Astrocyte (in vitro differentiated cells and primary cell): ENCODE results near the gene CEP131. TPM values are rescaled to one million over a fixed set of nuclear protein-coding genes. Genes with fewer than 3 reads are reported as not detected.

Experiments
- DNase-seq: peaks from one replicate; pipeline ENCODE4 v3.0.0-alpha.2; 2010; ENCODE audit warnings: low read depth
- FAIRE-seq: peaks from 2 replicates; lab custom pipeline; 2011; peaks lifted over from hg19 to GRCh38; lab: Jason Lieb, UNC
- H2AFZ ChIP-seq: 2 replicates; pipeline ENCODE4 v1.6.0; 2012; ENCODE audit warnings: low read depth, low read length, inconsistent platforms
- H3K27ac ChIP-seq: 2 replicates; pipeline ENCODE4 v1.5.1; 2011; ENCODE audit warnings: low read depth, low read length, inconsistent platforms
- H3K27me3 ChIP-seq: 2 replicates; pipeline ENCODE4 v1.6.0; 2011; ENCODE audit warnings: low read length, inconsistent platforms; ENCODE audit not compliant: insufficient read depth
- H3K36me3 ChIP-seq: 2 replicates; pipeline ENCODE4 v1.5.1; 2011; ENCODE audit warnings: low read length, inconsistent platforms; ENCODE audit not compliant: insufficient read depth
- H3K4me1 ChIP-seq: 2 replicates; pipeline ENCODE4 v1.5.1; 2011; ENCODE audit warnings: low read length, inconsistent platforms; ENCODE audit not compliant: insufficient read depth
- H3K4me2 ChIP-seq: 2 replicates; pipeline ENCODE4 v1.6.0; 2012; ENCODE audit warnings: low read length, inconsistent platforms
- H3K4me3 ChIP-seq: 2 replicates; pipeline ENCODE4 v1.5.1; 2011; ENCODE audit warnings: low read depth, mild to moderate bottlenecking, low read length, inconsistent platforms; ENCODE audit not compliant: insufficient read depth
- H3K79me2 ChIP-seq: 2 replicates; pipeline ENCODE4 v1.6.0; 2012; ENCODE audit warnings: mild to moderate bottlenecking, low read length, inconsistent platforms; ENCODE audit not compliant: insufficient read depth
- H3K9ac ChIP-seq: 2 replicates; pipeline ENCODE4 v1.6.0; 2012; ENCODE audit warnings: mild to moderate bottlenecking, low read length, inconsistent platforms
- H3K9me3 ChIP-seq: 2 replicates; pipeline ENCODE4 v1.5.1; 2012; ENCODE audit warnings: low read depth, mild to moderate bottlenecking, low read length, inconsistent platforms; ENCODE audit not compliant: insufficient read depth
- H4K20me1 ChIP-seq: 2 replicates; pipeline ENCODE4 v1.6.0; 2012; ENCODE audit warnings: low read length, inconsistent platforms; ENCODE audit not compliant: insufficient read depth
- H3K27ac Mint-ChIP-seq: one replicate; pipeline ENCODE4 v1.8.0; 2021; ENCODE audit warnings: mild to moderate bottlenecking, mixed read lengths; ENCODE audit not compliant: unreplicated experiment
- H3K27me3 Mint-ChIP-seq: one replicate; pipeline ENCODE4 v1.8.0; 2021; ENCODE audit warnings: low read depth, mixed read lengths; ENCODE audit not compliant: unreplicated experiment
- H3K36me3 Mint-ChIP-seq: one replicate; pipeline ENCODE4 v1.8.0; 2021; ENCODE audit warnings: low read depth, mixed read lengths; ENCODE audit not compliant: unreplicated experiment
- H3K4me1 Mint-ChIP-seq: one replicate; pipeline ENCODE4 v1.8.0; 2021; ENCODE audit warnings: low read depth, mixed read lengths; ENCODE audit not compliant: unreplicated experiment
- H3K4me3 Mint-ChIP-seq: one replicate; pipeline ENCODE4 v1.8.0; 2021; ENCODE audit warnings: mild to moderate bottlenecking, moderate library complexity, mixed read lengths; ENCODE audit not compliant: unreplicated experiment
- H3K9me3 Mint-ChIP-seq: one replicate; pipeline ENCODE4 v1.8.0; 2021; ENCODE audit warnings: mild to moderate bottlenecking, mixed read lengths; ENCODE audit not compliant: unreplicated experiment
- CTCF ChIP-seq: IDR thresholded peaks from 2 replicates; pipeline ENCODE4 v1.5.1; 2011; ENCODE audit warnings: low read depth, mild to moderate bottlenecking, inconsistent platforms, low read length, moderate library complexity; ENCODE audit not compliant: insufficient read depth
- EZH2 ChIP-seq: IDR thresholded peaks from 2 replicates; pipeline ENCODE4 v1.6.1; 2012; ENCODE audit warnings: mild to moderate bottlenecking, low read length, inconsistent platforms; ENCODE audit not compliant: insufficient read depth
- total RNA-seq: library from RNA; stranded (reverse); gene quantifications from 2 replicates; pipeline ENCODE4 v1.2.1, GENCODE V29; 2021

CEP131 gene
- total RNA-seq, 1 donor from 2014 or later, result 5.8 TPM

- H3K9ac ChIP-seq, result no peak overlapping the region
- no peaks in the 10 kb centered on the region for H3K9me3 ChIP-seq
- H4K20me1 ChIP-seq, result peaks cover 41% of the 10 kb centered on the region
- Mint-ChIP-seq H3K36me3 (peaks cover 7% of the 10 kb centered on the region), H3K27me3 (no peaks in the 10 kb centered on the region), H3K4me1 (no peaks in the 10 kb centered on the region), H3K27ac (no peak overlapping the region), H3K4me3 (no peak overlapping the region), H3K9me3 (peaks cover 2% of the 10 kb centered on the region)
- TF ChIP-seq EZH2, result no peak
- no peak for TF ChIP-seq CTCF
- no peak overlapping the region for H3K27ac ChIP-seq
- DNase-seq (no peak), FAIRE-seq (no peak)
- H3K4me2 ChIP-seq, result no peak overlapping the region
- no peak overlapping the region for H2AFZ ChIP-seq
- H3K79me2 ChIP-seq, result peaks cover 3% of the 10 kb centered on the region
- peaks cover 8% of the 10 kb centered on the region for H3K4me1 ChIP-seq
- H3K27me3 ChIP-seq, result no peaks in the 10 kb centered on the region
- no peak overlapping the region for H3K4me3 ChIP-seq
- no peaks in the 10 kb centered on the region for H3K36me3 ChIP-seq
Measured at GRCh38 chr17:81248649-81249048, 25.9 kb upstream of the CEP131 start.

DNA sequence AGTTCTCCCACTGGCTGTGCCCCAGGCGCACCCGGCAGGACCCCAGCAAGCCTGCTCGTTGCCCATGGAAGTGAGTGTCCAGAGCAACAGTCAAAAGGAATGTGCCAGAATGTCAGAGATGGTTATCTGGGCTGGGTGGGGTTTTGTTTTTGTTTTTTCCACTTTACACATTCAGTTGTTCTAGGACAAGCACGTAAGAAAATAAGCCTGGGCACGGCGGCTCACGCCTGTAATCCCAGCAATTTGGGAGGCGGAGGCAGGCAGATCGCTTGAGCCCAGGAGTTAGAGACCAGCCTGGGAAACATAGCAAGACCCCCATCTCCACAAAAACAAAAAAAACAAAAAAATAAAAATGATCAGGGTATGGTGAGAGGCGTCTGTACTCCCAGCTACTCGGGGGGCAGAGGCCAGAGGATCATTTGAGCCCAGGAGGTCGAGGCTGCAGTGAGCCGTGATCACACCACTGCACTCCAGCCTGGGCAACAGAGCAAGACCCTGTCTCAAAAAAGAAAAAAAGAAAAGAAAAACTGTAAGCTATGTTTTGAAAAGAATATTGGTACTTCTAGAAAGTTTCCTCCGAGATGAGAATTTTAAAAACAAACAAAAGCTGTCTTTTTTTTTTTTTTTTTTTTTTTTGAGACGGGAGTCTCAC, 24.7 kb upstream of the CEP131 start:
- no peak for TF ChIP-seq CTCF
- no peak for TF ChIP-seq EZH2
- no peak for DNase-seq
- H3K9me3 Mint-ChIP-seq, result peaks cover 2% of the 10 kb centered on the region
- H3K27me3 ChIP-seq, result no peaks in the 10 kb centered on the region
- no peak overlapping the region for H3K27ac ChIP-seq
- H3K4me3 ChIP-seq, result no peak overlapping the region
- no peaks in the 10 kb centered on the region for H3K27me3 Mint-ChIP-seq
- peaks cover 4% of the 10 kb centered on the region for H3K36me3 Mint-ChIP-seq
- H4K20me1 ChIP-seq, result peaks cover 36% of the 10 kb centered on the region
- no peak overlapping the region for H2AFZ ChIP-seq
- H3K36me3 ChIP-seq, result no peaks in the 10 kb centered on the region
- H3K9ac ChIP-seq, result no peak overlapping the region
- H3K4me1 Mint-ChIP-seq, result no peaks in the 10 kb centered on the region
- peaks cover 8% of the 10 kb centered on the region for H3K4me1 ChIP-seq
- no peaks in the 10 kb centered on the region for H3K79me2 ChIP-seq
- FAIRE-seq, result no peak
- no peaks in the 10 kb centered on the region for H3K9me3 ChIP-seq
- no peak overlapping the region for H3K27ac Mint-ChIP-seq
- no peak overlapping the region for H3K4me2 ChIP-seq
- no peak overlapping the region for H3K4me3 Mint-ChIP-seq

DNA sequence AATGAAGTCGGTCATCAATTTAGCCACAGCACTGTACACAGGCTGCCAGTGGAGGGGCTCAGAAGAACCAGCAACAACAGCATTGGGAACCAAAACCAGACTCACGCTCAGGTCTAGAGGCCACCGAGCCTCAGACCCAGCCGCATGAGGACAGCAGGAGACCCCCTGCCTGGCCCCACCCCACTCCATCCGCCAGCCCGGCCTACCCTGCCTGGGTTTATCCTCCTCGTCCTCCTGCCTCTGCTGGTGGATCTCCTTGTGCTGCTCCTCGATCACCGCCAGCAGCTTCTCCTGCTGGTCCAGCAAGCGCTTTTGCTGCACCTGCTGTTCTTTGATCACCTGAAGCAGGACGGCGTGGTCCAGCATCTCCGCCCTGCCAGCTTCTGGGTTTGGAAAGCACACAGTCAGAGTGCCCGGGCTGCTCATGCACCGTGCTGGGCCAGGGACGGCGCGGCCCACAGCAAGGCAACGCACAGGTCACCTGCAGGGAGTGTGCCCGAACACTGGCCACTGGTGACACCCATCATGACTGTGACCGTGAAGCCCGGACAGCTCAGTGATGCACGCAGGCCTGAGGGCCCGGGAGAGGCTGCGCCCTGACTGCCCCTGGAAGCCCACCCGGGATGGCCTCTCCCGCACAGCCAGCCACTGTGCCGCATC, 24.0 kb upstream of the CEP131 start:
- H3K9ac ChIP-seq, result no peak overlapping the region
- H3K9me3 ChIP-seq, result no peaks in the 10 kb centered on the region
- FAIRE-seq (no peak), DNase-seq (no peak)
- Mint-ChIP-seq H3K36me3 (peaks cover 4% of the 10 kb centered on the region), H3K27me3 (no peaks in the 10 kb centered on the region), H3K27ac (peak overlapping the region; percentile 69), H3K4me3 (no peak overlapping the region), H3K4me1 (peaks cover 4% of the 10 kb centered on the region), H3K9me3 (peaks cover 2% of the 10 kb centered on the region)
- peaks cover 40% of the 10 kb centered on the region for H4K20me1 ChIP-seq
- H3K4me3 ChIP-seq, result no peak overlapping the region
- H3K36me3 ChIP-seq, result no peaks in the 10 kb centered on the region
- TF ChIP-seq EZH2 (no peak), CTCF (no peak)
- H2AFZ ChIP-seq, result no peak overlapping the region
- H3K27me3 ChIP-seq, result no peaks in the 10 kb centered on the region
- no peak overlapping the region for H3K27ac ChIP-seq
- H3K4me1 ChIP-seq, result peaks cover 8% of the 10 kb centered on the region
- H3K4me2 ChIP-seq, result no peak overlapping the region
- peaks cover 2% of the 10 kb centered on the region for H3K79me2 ChIP-seq
